ENCODE data around the gene SLC6A6.

- TF ChIP-seq CTCF (IDR thresholded peaks at IDR 0.05; ENCODE audit: low read length) (no peak), EZH2 (optimal IDR thresholded peaks at IDR 0.05; ENCODE audit: low read depth, low read length) (no peak)
Observed at GRCh38 chr3:14359348-14359747, 43.1 kb upstream of the SLC6A6 start.
